Activated T-helper 17 cell treated with anti-CD3 and anti-CD28 coated beads, Interleukin-2, amount 50 U/mL, for 72 hours (primary cell): Measurements from ENCODE around the gene NDUFB2. TPM values are rescaled to one million over a fixed set of nuclear protein-coding genes. Genes with fewer than 3 reads are reported as not detected.
"Not testable (repeated sequence)": the region's sequence is repeated elsewhere in the genome, so short reads cannot be mapped to it uniquely, and the experiment has no call there.

Source experiments
- ATAC-seq: fragments of 150-1000 bp; cut with Tn5 transposase; replicated peaks from 2 replicates; pipeline ENCODE4 v1.10.0; 2021; ENCODE audit warnings: mild to moderate bottlenecking, moderate library complexity
- H3K27ac Mint-ChIP-seq: one replicate; pipeline ENCODE4 v1.8.0; 2022; ENCODE audit warnings: mixed read lengths
- H3K27me3 Mint-ChIP-seq: one replicate; pipeline ENCODE4 v1.8.0; 2022; ENCODE audit warnings: mixed read lengths
- H3K36me3 Mint-ChIP-seq: one replicate; pipeline ENCODE4 v1.8.0; 2022; ENCODE audit warnings: low read depth, mild to moderate bottlenecking, mixed read lengths
- H3K4me1 Mint-ChIP-seq: one replicate; pipeline ENCODE4 v1.8.0; 2022; ENCODE audit warnings: mixed read lengths
- H3K4me3 Mint-ChIP-seq: one replicate; pipeline ENCODE4 v1.8.0; 2022; ENCODE audit warnings: mild to moderate bottlenecking, mixed read lengths
- H3K9me3 Mint-ChIP-seq: one replicate; pipeline ENCODE4 v1.8.0; 2022; ENCODE audit warnings: mixed read lengths
- total RNA-seq, 2 donors: library from RNA; stranded (reverse); gene quantifications; one replicate each; pipeline ENCODE4 v1.2.3, GENCODE V29; 2022

NDUFB2 gene
- total RNA-seq, 2 donors from 2014 or later, result 92.7 to 215 TPM

DNA sequence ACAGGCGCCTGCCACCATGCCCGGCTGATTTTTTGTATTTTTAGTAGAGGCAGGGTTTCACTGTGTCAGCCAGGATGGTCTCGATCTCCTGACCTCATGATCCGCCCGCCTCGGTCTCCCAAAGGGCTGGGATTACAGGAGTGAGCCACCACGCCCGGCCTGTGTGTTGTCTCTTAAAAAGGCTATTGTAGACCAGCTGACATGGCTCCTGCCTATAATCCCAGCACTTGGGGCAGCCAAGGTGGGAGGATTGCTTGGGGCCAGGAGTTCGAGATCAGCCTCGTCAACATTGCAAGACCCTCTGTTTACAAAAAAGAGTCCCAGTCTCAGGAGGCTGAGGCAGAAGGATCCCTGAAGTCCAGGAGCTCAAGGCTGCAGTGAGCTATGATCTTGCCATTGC, 2.7 kb upstream of the NDUFB2 start:
- H3K4me1 Mint-ChIP-seq, H3K27me3 Mint-ChIP-seq, H3K27ac Mint-ChIP-seq, H3K9me3 Mint-ChIP-seq, H3K4me3 Mint-ChIP-seq, ATAC-seq: not testable (repeated sequence)
- H3K36me3 Mint-ChIP-seq, result peaks cover 33% of the 10 kb centered on the region

DNA sequence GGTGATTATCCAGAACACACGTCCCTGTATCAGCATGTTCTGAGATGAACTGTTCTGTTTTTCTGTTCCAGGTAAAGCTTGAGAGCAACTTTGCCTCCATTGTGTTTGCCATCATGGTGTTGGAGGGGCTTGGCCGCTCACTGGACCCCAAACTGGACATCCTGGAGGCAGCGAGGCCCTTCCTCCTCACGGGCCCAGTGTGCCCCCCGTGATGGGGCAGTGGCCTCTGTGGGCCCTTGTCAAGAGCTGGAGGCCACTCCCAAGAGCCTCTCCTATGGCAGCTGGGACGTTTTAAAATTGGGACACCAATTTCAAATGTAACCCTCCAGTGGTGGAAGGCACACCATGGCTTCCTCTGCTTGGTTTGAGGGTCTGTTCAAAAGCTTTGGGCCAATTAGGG, 1.9 kb upstream of the NDUFB2 start:
- no peak overlapping the region for H3K4me3 Mint-ChIP-seq
- no peak overlapping the region for H3K27ac Mint-ChIP-seq
- peaks cover 15% of the 10 kb centered on the region for H3K4me1 Mint-ChIP-seq
- peaks cover 34% of the 10 kb centered on the region for H3K36me3 Mint-ChIP-seq
- no peaks in the 10 kb centered on the region for H3K27me3 Mint-ChIP-seq
- H3K9me3 Mint-ChIP-seq, result no peaks in the 10 kb centered on the region
- ATAC-seq, result no peak

DNA sequence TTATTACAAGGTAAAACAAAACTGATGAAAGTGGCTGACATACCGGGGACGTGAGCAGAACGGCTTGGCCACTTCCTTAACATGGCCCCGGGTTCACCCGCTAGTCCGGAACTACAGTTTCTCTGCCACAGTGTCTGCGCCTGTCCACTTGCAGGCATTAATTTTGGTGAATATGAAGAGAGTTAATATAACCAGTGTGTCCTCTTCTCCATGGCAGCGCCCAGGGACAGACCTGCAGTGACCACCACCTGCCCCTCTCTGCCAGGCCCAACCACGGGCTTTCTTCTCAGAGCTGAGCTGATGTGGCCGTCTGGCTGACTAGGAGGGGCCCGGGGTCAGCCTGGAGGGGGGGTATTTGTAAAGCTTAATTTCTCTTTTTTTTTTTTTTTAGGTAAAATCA, 1.1 kb upstream of the NDUFB2 start:
- peak overlapping the region; percentile 98 for H3K27ac Mint-ChIP-seq
- peaks cover 18% of the 10 kb centered on the region for H3K4me1 Mint-ChIP-seq
- H3K4me3 Mint-ChIP-seq, result peak overlapping the region; percentile 99
- ATAC-seq, result no peak
- peaks cover 36% of the 10 kb centered on the region for H3K36me3 Mint-ChIP-seq
- no peaks in the 10 kb centered on the region for H3K9me3 Mint-ChIP-seq
- no peaks in the 10 kb centered on the region for H3K27me3 Mint-ChIP-seq

DNA sequence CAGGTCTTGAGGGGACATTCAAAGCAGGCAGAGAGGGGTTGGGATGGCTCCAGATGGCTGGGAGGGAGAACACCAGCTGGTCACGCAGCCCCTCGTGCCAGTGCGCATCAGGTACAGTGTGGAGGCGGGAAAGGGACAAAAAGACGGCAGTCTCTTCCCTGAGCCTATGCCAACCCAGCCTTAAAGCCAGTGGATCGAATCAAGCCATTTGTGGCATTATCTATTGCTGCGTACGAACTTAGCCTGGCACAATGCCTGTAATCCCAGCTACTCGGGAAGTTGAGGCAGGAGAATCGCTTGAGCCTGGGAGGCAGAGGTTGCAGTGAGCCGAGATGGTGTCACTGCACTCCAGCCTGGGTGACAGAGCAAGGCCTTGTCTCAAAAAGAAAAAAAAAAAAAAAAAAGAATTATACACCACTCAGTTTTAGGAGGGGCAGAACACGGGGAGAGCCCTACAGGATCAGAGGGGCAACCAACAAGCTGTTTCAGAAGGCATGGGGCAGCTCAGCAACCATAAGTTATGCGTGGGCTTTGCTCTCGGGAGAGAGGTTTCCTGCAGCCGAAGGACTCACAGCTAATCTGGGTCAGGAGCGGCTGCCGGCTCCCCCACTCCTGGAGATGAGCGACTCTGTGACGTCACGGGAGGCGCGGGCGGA, 356 bp upstream of the NDUFB2 start:
- peak overlapping the region; percentile 99 for H3K4me3 Mint-ChIP-seq
- no peaks in the 10 kb centered on the region for H3K27me3 Mint-ChIP-seq
- H3K9me3 Mint-ChIP-seq, result no peaks in the 10 kb centered on the region
- H3K4me1 Mint-ChIP-seq, result peaks cover 18% of the 10 kb centered on the region
- H3K27ac Mint-ChIP-seq, result peak overlapping the region; percentile 98
- H3K36me3 Mint-ChIP-seq, result peaks cover 28% of the 10 kb centered on the region
- peak; percentile 92 for ATAC-seq

DNA sequence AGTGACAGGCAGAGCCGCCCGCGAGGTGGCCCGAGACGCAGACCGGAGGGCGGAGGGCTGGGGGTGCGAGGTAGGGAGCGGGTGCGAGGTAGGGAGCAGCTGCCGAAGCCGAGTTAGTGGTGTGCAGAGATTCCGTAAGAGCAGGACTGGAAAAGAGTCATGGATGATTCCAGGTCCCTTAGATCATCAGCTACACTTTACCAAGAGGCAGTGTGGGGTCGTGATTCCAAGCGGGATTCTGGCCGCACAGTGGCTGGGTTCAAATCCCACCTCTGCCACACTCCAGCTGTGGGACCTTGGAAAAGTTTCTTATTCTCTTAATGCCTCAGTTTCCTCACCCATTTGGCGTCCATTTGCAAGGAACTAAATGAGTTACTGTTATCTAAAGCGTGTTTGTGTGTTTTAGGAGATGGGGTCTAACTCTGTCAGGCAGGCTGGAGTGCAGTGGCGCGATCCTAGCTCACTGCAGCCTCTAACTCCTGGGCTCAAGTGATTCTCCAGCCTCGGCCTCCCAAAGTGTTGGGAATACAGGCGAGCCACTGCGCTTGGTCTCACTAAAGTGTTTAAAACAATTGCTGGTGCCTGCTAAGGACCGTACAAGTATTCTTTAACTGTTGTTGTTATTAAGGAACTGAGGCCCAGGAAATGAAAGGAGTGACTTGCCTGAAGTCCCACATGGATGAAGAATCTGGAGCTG, 1.1 kb downstream of the NDUFB2 start:
- Mint-ChIP-seq H3K4me1 (peaks cover 18% of the 10 kb centered on the region), H3K9me3 (no peaks in the 10 kb centered on the region), H3K27ac (peak overlapping the region; percentile 98), H3K36me3 (peaks cover 20% of the 10 kb centered on the region), H3K27me3 (no peaks in the 10 kb centered on the region), H3K4me3 (peak overlapping the region; percentile 99)
- no peak for ATAC-seq

DNA sequence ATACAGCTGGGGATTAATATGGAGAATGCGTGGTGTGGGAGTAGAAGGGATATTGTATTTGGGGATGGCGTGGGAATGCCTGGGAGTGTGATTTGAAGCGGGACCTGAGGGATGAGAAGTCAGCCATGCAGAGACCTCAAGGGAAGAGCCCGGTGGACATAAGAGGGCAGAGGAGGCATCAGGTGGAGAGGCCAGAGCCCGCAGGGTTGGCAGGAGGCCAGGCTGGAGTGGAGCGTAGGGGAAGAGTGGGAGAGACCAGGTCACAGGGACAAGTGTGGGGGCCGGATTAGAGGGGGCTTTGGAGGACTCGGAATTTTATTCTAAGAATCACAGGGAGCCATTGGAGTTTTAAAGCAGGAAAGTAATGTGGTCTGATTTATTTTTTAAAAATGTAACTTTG, 2.0 kb downstream of the NDUFB2 start:
- Mint-ChIP-seq H3K27me3 (no peaks in the 10 kb centered on the region), H3K27ac (peak overlapping the region; percentile 98), H3K9me3 (no peaks in the 10 kb centered on the region), H3K36me3 (peaks cover 29% of the 10 kb centered on the region), H3K4me3 (peak overlapping the region; percentile 99), H3K4me1 (peaks cover 18% of the 10 kb centered on the region)
- ATAC-seq, result no peak

DNA sequence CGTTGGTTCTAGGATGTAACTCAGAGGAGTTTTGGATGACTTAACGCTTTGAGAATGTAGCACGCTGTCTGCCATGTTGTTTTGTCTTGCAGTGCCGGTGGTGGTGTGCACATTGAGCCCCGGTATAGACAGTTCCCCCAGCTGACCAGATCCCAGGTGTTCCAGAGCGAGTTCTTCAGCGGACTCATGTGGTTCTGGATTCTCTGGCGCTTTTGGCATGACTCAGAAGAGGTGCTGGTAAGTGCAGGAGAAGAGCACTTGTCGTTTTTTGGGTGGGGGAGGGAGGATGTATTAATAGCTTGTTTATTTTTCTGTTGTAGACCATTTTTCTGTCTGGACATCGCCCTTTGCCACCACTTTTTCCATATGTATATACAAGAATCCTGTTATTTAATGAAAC, 6.3 kb downstream of the NDUFB2 start:
- H3K4me1 Mint-ChIP-seq, result peaks cover 17% of the 10 kb centered on the region
- ATAC-seq, result no peak
- H3K36me3 Mint-ChIP-seq, result peaks cover 57% of the 10 kb centered on the region
- H3K27me3 Mint-ChIP-seq, result no peaks in the 10 kb centered on the region
- H3K4me3 Mint-ChIP-seq, result no peak overlapping the region
- no peaks in the 10 kb centered on the region for H3K9me3 Mint-ChIP-seq
- H3K27ac Mint-ChIP-seq, result peak overlapping the region; percentile 56

DNA sequence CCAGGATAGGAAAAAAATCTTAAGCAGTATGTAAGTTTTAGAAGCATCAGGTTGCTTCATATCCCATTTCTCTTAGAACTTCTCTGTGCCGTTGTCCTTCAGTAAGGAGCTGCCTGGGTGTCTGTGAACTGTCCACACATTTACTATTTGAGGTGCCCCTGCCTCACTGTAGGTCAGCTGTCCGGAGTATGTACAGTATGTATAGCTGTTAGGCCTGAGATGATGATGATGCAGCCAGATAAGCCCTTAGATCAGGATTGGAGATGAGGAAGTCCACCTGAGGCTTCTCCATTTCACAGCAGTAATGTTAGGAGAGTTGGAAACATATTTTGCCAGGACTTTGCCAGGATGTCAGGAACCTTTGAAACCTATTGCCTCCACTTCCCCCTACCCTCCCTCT, 7.7 kb downstream of the NDUFB2 start:
- Mint-ChIP-seq H3K27ac (peak overlapping the region; percentile 5), H3K4me3 (no peak overlapping the region), H3K27me3 (no peaks in the 10 kb centered on the region), H3K4me1 (peaks cover 7% of the 10 kb centered on the region), H3K9me3 (no peaks in the 10 kb centered on the region), H3K36me3 (peaks cover 62% of the 10 kb centered on the region)
- ATAC-seq, result no peak

DNA sequence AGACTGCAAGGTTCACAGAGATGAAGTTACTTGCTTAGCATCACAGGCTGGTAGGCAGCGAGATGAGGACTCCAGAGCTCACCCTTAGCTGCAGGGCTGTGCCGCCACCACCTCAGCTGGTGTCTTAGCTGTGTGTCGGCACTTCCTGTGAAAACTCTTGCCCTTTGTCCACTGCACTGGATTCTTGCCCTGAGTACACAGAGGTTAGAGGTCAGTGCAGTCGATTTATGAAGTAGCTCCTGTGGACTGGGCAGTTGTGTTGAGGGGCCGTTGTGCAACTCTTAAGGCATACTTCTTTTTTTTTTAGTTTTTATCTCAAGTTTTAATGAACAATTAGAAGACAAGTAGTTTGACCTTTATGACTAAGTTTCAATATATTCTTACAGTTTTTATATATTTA, 10.6 kb downstream of the NDUFB2 start:
- peaks cover 62% of the 10 kb centered on the region for H3K36me3 Mint-ChIP-seq
- H3K4me3 Mint-ChIP-seq, result no peak overlapping the region
- no peak overlapping the region for H3K27ac Mint-ChIP-seq
- H3K4me1 Mint-ChIP-seq, result no peaks in the 10 kb centered on the region
- no peaks in the 10 kb centered on the region for H3K27me3 Mint-ChIP-seq
- H3K9me3 Mint-ChIP-seq, result no peaks in the 10 kb centered on the region
- no peak for ATAC-seq

DNA sequence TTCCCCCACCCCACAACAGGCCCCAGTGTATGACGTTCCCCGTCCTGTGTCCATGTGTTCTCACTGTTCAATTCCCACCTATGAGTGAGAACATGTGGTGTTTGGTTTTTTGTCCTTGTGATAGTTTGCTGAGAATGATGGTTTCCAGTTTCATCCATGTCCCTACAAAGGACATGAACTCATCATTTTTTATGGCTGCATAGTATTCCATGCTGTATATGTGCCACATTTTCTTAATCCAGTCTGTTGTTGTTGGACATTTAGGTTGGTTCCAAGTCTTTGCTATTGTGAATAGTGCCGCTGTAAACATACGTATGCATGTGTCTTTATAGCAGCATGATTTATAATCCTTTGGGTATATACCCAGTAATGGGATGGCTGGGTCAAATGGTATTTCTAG, 12.3 kb downstream of the NDUFB2 start:
- not testable (repeated sequence) for H3K9me3 Mint-ChIP-seq, H3K4me3 Mint-ChIP-seq, H3K27ac Mint-ChIP-seq, ATAC-seq, H3K27me3 Mint-ChIP-seq, H3K4me1 Mint-ChIP-seq
- peaks cover 58% of the 10 kb centered on the region for H3K36me3 Mint-ChIP-seq

DNA sequence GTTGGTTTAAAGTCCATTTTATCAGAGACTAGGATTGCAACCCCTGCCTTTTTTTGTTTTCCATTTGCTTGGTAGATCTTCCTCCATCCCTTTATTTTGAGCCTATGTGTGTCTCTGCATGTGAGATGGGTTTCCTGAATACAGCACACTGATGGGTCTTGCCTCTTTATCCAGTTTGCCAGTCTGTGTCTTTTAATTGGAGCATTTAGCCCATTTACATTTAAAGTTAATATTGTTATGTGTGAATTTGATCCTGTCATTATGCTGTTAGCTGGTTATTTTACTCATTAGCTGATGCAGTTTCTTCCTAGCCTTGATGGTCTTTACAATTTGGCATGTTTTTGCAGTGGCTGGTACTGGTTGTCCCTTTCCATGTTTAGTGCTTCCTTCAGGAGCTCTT, 15.9 kb downstream of the NDUFB2 start:
- not testable (repeated sequence) for H3K4me1 Mint-ChIP-seq, H3K9me3 Mint-ChIP-seq, H3K27ac Mint-ChIP-seq

DNA sequence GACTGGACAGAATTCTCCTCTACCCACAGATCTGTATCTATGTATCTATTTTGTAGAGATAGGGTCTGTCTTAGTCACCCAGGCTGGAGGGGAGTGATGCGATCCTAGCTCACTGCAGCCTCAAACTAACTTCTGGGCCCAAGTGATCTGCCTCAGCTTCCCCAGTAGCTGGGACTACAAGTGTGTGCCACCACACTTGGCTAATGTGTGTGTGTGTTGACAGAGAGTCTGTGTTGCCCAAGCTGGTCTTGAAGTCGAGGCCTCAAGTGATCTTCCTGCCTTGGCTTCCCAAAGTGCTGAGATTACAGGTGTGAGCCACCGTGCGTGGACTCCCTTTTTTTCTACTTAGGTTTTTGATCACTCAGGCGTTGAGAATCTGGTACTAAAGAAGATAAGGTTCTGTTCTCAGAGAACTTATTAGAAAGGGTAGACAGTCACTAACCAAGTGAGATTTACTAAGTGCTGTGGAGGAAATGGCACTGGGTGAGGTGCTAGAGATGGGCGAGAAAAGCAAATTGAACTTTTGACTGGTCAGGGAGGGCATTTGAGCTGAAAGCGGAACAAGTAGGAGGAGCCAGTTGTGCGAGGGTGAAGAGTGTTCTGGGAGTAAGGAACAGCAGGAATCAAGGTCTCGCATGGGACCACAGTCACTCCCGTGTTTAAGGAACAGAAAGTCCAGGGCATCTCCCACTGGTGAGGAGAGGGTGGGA, 18.0 kb downstream of the NDUFB2 start:
- H3K27ac Mint-ChIP-seq, result no peak overlapping the region
- no peaks in the 10 kb centered on the region for H3K27me3 Mint-ChIP-seq
- H3K36me3 Mint-ChIP-seq, result peaks cover 35% of the 10 kb centered on the region
- H3K4me3 Mint-ChIP-seq, result no peak overlapping the region
- no peaks in the 10 kb centered on the region for H3K9me3 Mint-ChIP-seq
- no peak for ATAC-seq
- peaks cover 5% of the 10 kb centered on the region for H3K4me1 Mint-ChIP-seq

More for the DNA sequence above, 15.9 kb downstream of the NDUFB2 start:
- H3K36me3 Mint-ChIP-seq, result peaks cover 42% of the 10 kb centered on the region
- ATAC-seq, H3K27me3 Mint-ChIP-seq, H3K4me3 Mint-ChIP-seq: not testable (repeated sequence)

DNA sequence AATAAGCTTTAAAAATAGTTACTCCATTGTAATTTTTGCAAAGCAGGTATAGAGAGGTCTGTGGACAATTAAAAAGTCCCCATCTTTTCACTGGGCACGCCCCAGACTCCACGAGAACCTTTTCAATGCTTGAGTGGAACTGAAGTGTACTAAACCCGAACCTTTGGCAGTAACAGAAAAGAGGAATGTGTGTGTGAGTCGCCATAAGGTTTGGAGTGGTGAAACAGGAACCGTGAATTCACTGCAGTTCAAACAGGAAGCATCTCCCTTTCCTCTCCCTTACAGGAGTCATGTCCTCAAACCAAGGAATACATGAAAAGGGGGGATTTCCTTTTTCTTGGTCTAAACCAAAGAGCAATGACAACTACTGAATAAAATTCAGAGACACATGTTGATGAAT, 23.2 kb downstream of the NDUFB2 start:
- Mint-ChIP-seq H3K36me3 (peaks cover 11% of the 10 kb centered on the region), H3K27ac (peak overlapping the region; percentile 48), H3K4me3 (no peak overlapping the region), H3K9me3 (no peaks in the 10 kb centered on the region), H3K4me1 (peaks cover 9% of the 10 kb centered on the region), H3K27me3 (no peaks in the 10 kb centered on the region)
- no peak for ATAC-seq

DNA sequence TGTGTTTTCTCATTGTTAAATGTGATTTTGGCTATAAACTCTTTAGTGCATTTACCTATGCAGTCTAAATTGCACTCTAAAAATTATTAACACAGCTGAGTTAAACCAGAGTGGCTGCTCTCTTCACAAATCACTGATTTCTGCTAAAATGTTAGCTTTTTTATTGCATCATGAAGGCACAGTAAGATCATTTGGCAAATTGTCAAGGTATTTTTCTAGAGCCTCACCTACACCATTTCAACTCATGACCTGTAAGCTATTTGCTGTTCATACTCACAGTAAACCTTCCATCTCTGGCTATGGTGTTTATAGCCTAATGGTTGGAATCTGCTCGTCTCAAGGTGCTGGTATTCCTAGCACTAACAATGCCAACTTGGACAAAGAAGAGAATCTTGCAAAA, 25.7 kb downstream of the NDUFB2 start:
- H3K4me3 Mint-ChIP-seq, result no peak overlapping the region
- H3K9me3 Mint-ChIP-seq, result no peaks in the 10 kb centered on the region
- no peaks in the 10 kb centered on the region for H3K27me3 Mint-ChIP-seq
- H3K4me1 Mint-ChIP-seq, result peaks cover 8% of the 10 kb centered on the region
- no peak for ATAC-seq
- no peak overlapping the region for H3K27ac Mint-ChIP-seq
- peaks cover 11% of the 10 kb centered on the region for H3K36me3 Mint-ChIP-seq

DNA sequence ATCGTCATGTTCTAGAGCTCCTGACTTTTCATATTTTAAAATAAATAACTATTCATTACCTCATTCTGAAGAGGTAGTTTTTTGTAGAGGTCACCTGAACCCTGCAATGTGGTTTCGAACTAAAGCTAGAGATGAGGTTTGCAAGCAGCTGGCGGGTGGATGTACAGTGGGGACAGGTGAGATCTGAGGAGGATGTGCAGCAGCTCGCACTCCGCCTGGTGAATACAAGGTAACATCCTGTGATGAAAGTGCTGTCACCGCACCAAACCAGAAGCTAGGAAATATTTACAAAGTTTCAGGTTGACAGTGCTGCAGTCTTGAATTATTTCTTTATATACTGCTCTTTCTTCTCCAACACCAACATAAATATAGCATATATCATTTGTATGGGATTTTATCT, 26.5 kb downstream of the NDUFB2 start:
- Mint-ChIP-seq H3K4me3 (no peak overlapping the region), H3K9me3 (no peaks in the 10 kb centered on the region), H3K27ac (peak overlapping the region; percentile 13), H3K4me1 (peaks cover 8% of the 10 kb centered on the region), H3K36me3 (peaks cover 11% of the 10 kb centered on the region), H3K27me3 (no peaks in the 10 kb centered on the region)
- ATAC-seq, result peak; percentile 72
